GM11168 (cell line): ENCODE measurements around the gene TMEM272.

Experiments used
- in situ Hi-C: fragments of 300-500 bp; cut with MboI; formaldehyde crosslinking; loops from one replicate; pipeline ENCODE4 v1.12.0; 2022; ENCODE audit warnings: low sequenced_read_pairs; ENCODE audit not compliant: unreplicated experiment

Gene TMEM272

DNA sequence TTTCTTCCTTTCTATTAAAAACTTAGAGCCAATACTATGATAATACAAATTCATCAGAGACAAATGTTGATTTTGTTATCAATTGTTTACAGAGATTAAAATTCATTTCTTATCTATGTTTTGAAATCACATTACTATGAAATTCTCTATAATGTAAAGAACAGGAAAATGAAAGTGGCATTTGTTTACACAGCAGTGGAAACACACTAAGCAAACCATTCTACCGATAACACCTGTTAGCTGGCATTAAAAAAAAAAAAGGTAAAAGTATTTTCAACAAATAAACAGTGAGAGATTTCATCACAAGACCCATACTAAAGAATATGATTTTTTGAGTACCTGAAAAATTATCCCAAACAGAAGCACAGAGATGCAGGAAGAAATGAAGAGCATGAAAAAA lies 12.0 kb upstream of the TMEM272 start:
- in situ Hi-C loops = no loop called here

DNA sequence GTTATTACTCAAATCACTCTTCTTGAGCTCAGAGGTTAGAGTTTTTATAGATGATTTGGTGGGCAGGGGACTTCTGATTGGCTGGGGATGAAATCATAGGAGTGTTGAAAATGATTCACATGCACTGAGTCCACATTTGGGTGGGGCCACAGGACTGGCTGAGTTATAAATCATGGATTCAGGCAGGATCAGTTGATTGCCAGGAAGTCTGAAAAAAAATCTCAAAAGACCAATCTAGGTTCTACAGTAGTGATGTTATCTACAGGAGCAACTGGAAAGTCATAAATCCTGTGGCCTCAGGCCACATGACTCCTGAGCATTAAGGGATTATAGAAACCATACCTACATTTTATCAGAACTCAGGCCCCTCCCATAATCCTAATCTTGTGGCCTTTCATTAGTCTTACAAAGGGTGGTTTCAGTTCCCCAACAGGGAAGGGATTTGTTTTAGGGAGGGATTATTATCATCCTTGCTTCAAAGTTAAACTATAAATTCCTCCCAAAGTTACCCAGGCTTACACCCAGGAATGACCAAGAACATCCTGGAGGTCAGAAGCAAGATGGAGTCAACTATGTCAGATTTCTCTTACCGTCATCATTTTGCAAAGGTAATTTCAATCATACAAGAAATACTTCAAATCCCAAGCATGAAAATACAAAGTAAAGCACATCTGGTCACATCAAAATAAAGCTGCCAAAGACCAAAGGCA lies 11.2 kb upstream of the TMEM272 start:
- in situ Hi-C loops = no loop called here

DNA sequence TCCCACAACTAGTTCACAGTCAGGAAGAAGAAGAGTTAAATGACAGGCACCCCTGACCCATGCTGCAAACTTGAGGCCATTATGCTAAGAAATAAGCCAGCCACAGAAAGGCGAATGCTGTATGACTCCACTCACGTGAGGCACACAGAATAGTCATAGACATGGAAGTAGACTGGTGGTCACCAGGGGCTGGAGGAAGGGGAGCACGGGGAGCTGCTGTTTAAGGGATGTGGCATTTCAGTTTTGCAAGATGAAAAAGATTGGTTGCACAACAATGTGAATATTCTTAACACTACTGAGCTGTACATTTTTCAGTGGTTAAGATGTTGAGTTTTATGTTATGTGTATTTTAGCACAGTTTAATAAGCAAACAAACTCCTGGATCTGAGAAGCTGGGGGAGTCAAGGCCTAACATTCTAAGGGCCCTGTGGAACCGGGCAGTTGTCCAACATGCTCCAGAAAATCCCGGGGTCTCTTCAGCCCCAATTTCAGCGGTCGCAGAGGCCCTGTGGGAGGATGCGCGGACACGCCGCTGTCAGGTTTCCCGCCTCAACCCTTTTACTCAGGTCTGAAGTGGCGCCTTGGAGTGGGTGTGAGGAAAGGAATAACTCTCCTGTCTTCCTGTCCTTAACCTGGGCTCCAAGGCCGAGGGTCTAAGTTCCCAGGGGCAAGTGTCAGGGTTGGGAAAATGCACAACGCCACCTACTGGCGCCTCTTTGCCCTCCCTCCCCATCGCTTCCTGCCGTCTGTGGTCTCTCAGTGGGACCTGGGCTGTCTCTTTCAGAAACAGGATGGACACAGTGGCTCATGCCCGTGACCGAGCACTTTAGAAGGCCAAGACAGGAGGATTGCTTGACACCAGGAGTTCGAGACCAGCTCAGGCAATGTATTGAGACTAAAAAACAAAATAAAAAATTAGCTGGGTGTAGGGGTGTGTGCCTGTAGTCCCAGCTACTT lies 4.4 kb upstream of the TMEM272 start:
- in situ Hi-C loops = no loop called here

DNA sequence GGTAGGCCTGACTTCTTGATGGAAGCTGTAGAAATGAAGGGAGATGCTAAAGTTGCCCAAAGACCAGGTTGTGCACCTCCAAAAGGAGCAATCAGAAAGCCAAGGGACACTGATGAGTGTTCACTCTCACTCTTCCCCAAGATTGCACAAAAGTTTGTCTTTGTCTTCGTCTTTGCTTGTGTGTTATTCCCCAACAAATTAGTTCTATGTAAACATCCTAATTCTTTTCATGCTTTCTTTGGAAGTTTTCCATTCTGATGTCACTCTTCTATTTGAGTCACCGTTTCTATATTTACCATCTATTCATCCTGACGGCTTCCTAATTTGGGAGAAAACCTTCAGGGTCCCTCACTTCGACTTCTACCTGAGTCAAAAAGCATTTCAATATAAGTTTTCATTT lies 3.7 kb upstream of the TMEM272 start:
- in situ Hi-C loops = no loop called here

DNA sequence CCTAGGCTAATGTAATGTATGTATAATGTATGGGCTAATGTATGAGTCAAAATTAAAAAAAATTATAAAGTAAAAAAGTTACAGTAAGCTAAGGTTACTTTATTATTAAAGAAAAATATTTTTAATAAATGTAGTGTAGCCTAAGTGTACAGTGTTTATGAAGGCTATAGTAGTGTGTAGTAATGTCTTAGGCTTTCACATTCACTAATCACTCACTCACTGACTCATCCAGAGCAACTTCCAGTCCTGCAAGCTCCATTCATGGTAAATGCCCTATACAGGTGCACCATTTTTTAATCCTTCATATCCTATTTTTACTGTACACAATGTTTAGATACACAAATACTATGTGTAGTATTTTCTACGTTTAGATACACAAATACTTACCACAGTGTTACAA lies 1.8 kb upstream of the TMEM272 start:
- in situ Hi-C loops = no loop called here

DNA sequence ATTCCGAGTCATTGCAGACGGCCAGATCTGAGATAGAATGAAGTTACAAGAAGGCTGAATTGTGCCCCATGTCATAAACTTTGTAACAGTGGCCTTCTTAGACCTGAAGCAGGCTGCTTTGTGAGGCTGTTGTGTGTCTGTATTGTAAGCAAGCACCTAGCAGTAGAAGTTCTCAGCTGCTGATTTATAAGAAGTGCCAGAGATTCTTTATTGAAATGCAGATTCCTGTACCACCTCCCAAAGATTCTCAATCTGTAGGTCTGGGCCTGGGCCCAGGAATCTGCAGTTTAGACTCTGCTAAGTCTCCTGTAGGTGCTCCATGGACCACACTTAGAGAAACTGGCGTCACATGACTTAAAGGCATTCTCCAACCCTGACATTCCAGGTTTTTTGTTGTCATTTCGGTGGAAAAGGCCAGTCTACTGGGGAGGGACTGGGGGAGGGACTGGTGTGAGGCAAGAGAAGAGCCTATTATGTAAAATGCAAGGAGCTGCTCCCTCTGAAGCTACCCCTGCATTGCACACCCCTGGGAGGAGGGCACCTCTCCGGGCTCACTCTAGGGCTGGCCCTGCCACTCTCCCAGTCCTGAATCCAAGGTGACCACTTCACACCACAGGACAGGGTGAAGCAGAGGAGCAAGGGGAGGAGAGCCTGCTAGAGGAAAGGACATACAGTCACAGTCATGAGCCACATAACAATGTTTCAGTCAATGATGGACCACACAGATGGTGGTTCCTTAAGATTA lies 769 bp upstream of the TMEM272 start:
- in situ Hi-C loops = no loop called here

DNA sequence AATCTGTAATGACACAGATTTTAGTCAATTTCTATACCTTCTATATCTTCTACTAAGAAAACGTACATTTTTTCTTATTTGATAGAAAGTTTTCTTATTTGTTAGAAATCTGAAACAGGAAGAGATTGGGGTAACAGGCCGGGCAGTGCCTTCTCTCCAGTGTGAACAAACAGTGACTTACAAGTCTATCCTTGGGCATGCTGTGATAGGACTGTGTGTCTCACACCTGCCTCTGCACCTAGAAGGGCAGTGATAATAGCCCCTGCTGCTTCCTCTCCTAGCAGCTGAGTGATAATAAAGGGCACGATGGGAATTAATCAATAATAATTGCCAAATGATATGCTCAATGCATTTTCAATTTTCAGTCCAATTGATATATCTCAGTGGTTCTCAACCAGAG lies 1.4 kb downstream of the TMEM272 start:
- in situ Hi-C loops = no loop called here

DNA sequence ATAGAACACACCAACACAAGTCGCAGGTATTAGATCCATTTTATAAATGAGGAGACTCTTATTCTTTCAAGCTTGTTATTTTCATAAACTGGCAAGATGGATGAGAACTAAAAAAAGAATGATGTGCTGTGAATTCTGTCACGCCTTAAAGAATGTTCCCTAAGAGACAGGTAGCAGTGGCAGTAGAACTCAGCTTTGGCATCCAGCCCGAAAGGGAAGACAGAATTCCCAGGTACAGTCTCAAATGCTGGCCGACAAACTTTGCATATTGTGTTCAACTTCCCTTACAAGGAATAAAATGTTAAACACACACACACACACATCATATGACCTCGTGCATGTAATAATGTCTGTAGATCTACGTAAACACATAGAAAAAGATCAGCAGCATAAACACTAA lies 3.2 kb downstream of the TMEM272 start:
- in situ Hi-C loops = no loop called here

DNA sequence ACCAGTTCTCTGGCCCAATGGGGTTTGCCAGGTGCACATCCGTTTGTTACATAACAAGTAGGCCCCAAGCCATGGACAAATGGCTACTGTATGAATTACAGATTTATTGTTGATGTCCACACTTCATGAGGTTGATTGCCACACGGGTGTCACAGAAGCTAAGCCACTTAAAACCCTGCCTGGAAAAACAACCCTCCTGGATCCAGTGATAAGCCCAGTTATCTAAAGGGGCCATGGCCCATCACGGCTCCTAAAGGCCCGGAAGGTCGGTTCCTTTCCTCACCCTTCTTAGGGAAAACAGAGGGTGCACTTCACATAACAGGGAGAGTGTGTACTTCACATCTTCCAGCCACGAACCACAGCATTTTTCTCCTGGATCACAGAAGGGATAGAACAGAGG lies 4.1 kb downstream of the TMEM272 start:
- in situ Hi-C loops = no loop called here

DNA sequence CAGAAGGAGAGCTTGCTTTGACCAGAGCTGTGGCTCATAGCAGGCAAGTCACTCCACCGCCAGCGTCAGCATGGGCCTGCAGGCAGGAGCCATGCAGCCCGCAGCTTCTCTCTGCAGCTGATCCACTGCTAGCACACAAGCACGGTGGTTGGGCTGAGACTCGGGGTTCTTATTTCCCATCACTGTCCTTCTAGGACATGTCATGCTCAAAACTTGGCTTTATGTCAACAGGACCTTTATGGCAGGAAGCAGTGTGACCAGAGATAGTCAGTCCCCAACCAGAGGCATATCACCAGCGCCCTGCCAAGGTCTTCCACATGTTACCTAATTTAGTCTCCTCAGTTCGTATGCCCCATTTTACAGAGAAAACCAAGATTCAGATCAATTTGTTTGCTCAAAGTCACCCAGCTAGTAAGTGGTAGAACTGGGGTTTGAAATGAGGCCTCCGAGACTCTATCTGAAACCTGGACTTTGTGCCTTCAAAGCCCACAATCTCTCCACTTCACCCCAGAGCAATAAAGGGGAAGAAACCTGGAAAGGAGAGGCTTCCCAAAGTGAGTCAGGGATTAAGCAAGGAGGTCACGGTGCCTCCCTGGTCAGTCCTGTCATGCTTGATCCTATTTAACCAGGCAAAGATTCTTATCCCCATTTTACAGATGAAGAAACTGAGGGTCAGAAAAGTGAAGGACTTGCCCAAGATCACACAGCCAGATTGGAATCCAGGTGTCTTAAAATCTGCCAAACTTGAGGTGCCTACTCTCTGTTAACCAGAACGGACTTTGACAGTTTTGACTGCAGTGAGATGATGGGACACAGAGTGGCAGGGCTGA lies 5.1 kb downstream of the TMEM272 start:
- in situ Hi-C loops = no loop called here

DNA sequence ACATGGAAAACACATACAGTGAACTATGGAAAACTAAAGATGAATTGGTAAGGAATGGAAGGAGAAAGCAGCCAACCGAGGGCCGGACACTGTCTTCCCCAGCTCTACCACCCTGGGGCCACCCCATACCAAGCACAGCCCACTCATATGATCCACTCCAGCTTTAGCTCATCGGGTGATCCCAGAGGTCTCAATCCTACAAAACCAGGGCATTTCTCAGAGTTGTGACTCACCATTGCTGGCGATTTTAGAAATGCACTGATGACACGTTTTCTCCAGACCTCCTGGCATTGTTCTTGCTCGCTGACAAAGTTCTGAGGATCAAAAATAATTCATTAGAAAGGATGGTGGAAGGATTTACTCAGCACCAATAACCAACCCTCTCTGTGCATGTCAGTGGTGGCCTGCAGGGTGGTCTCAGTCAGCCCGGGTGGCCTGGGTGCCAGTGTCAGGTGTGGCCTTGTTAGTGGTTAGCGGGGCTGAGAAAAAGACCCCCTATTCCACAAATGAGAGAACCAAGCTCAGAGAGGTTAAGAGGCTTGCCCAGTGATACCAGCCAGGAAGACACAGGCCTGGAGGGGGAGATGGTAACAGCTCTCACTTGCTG lies 6.6 kb downstream of the TMEM272 start:
- in situ Hi-C loops = no loop called here

DNA sequence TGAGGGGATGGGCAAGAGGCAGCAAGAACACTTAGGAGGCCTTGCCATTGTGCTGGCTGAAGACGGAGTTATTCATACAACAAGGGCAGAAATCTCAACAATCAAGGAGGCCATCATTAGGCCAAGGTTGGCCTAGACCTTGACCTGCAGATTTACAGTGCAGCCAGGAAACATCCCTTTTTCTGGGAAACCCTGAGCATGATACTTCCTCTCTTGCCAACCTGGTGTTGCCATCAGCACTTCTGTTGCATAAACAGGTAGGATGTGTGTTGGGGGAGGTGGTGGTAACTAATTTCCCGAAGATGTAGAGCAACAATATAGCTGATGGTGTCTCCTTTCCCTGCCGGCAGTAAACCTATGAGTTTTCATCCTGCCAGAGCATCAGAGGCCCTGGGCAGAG lies 8.0 kb downstream of the TMEM272 start:
- in situ Hi-C loops = no loop called here

DNA sequence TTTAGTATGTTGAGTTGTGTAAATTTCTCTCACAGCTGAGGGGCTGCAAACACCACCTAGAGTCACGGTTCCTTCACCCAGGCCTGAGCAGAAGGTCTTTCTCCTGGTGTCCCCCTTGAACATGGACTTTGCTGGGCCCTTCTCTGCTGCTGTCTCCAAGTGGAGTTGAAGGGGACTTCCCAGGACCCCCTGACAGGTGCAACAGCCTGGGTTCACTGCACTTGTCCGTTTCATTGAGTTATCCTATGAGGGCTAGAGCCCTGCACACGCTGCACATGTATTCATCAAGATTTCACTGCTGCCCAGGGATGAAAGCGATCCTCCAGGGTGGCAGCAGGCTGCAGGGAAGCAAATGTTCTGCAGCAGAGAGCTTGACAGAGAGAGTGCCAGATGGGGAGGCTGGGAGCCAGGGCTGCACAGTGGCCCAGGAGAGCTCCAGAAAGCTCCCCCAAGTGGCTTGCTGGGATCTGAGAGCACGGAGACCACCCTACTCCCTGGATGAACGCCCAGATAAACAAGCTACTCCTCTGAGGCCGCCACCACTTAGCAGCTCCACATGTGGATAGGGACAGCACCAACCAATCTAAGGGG lies 10.3 kb downstream of the TMEM272 start:
- in situ Hi-C loops = no loop called here

DNA sequence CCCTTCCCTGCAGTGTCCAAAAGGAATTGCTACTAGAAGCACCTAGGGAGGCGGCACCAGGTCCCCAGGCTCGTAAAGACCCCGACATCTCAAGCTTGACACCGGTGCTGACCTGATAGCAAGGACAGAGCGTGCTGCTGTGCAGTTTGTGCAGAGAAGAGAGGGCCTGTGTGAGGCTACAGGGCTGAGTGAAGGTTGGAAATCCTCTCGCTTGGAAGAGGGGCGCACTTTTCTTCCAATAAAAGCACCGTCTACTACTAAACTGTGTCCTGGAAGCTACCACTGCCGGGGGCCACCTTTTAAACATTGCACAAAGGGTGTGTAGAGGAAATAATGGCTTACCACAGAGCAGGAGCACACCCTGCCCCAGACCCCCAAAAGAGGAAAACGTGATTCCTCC lies 11.0 kb downstream of the TMEM272 start:
- in situ Hi-C loops = no loop called here

DNA sequence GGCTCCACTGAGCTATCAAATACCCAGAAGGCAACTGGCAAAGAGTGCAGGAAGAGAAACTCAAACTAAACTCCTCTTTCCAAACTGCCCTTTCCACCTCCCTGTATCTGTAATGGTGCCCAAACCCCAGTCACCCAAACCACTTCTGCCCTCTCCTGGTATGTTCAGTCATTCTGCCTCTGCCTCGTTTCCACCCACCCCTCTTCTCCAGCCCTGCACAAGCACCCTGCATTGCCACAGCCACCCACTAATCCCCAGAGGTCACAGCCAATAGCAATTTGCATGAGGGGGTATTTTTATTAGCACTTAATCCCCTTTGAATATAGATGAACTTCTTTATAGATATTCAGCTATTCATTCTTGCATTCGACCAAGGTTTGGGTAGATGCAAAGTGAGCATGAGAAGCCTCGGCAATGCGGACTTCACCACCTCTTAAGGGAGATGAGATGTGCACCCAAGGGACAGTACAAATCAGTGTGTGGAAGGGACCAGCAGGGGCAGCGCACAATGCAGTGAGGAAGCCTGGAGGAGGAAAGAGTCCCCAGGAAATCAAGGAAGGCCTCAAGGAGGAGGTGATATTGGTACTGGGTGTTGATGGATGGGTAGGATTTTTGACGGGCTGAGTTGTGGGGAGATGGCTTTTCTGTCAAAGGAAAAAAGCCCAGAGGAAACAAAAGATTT lies 12.4 kb downstream of the TMEM272 start:
- in situ Hi-C loops = no loop called here

DNA sequence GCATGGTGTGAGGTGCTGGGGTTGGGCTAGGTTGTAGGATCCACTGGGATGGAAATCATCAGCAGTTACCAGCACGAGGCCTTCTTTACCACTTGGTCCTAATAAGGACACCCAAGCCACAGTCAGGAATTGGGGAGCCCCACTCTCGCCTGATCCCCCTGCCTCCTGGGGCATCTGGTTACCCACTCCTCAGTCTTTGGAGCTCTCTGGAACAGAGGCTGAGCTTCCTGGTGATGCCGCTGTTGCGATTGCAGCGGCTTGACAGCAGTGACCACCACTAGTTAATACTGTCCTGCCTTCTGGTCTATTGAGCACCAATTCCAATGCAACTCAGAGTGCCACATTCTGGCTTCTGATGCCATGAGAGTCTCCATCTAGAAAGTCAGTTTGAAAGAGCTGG lies 13.5 kb downstream of the TMEM272 start:
- in situ Hi-C loops = no loop called here

DNA sequence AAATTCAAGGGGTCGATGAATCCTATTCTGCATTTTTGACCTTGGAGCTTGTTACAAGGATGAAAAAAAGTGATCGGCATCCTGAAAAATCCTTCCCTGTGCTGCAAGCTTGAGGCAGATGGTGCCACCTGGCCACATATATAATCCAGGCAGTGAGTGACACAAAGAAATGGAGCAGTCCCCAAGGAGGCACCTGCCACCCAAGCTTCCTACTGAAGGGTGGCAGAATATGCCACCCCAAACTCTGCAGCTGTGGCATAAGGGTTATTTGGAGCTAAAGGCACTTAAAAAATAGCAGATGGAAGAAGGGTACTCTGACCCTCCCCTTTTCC lies 15.4 kb downstream of the TMEM272 start:
- in situ Hi-C loops = no loop called here

DNA sequence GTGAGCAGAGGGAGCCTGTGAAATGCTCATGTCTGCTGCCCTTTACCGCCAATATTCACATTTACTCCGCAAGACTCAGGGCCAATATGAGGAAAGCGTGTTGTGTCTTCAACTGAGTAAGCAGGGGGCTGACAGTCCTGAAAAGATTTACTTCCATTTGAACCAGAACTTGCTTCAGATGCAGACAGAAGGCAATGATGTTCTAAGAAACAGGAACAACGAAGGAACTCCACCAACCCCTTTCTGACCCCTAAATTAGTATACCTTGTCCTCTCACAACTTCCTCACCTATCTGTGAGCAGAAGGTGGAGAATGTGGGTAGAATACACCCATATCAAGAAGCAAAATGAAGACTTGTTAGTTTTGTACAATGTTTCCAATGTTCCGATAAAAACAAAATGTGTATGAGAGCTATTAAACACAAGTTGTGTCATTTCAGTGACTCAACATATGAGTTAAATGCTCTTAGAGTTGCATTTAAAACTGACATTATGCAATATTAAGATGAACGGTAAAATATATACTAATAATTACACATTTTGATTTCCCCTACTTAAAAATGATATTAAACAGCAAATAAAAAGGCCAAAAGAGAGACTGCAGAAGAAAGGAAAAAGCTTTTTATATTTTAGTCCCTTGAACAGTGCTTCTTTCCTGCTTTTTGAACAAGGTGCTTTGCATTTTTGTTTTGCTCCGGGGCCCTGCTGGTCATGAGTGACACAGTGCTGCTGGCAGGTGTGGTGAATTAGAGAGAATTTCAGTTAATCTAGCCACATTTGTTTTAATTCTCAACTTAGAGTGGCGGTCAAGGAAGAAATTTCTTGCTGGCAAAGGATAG lies 16.0 kb downstream of the TMEM272 start:
- in situ Hi-C loops = no loop called here
